Esophagus (tissue), 2 donors: ENCODE data around the gene KMT5B. TPM values are rescaled to one million over a fixed set of nuclear protein-coding genes. Genes with fewer than 3 reads are reported as not detected.

ENCODE experiments used
- H3K27ac ChIP-seq, 2 donors: one replicate each; pipeline ENCODE4 v1.5.1; 2013; ENCODE audit warnings: low read depth in 2 of 2, mild to moderate bottlenecking in 2 of 2, inconsistent platforms in 1 of 2, low read length in 1 of 2, moderate library complexity in 1 of 2
- H3K27me3 ChIP-seq, 2 donors: one replicate each; pipeline ENCODE4 v1.6.1; 2013; ENCODE audit warnings: low read length in 2 of 2, control low read depth in 1 of 2, mild to moderate bottlenecking in 1 of 2; ENCODE audit not compliant: insufficient read depth in 2 of 2, control insufficient read depth in 1 of 2
- H3K36me3 ChIP-seq, 2 donors: one replicate each; pipeline ENCODE4 v1.6.1; 2013; ENCODE audit warnings: low read length in 1 of 2; ENCODE audit not compliant: control insufficient read depth in 2 of 2, insufficient read depth in 2 of 2
- H3K4me1 ChIP-seq, 2 donors: one replicate each; pipeline ENCODE4 v1.6.1; 2013; ENCODE audit warnings: low read length in 1 of 2; ENCODE audit not compliant: control insufficient read depth in 2 of 2, insufficient read depth in 2 of 2
- H3K4me3 ChIP-seq, 2 donors: one replicate each; pipeline ENCODE4 v1.5.1; 2013; ENCODE audit warnings: low read length in 2 of 2, mild to moderate bottlenecking in 2 of 2, low read depth in 1 of 2, moderate library complexity in 1 of 2
- H3K9me3 ChIP-seq, 2 donors: one replicate each; pipeline ENCODE4 v1.6.1; 2013; ENCODE audit warnings: mild to moderate bottlenecking in 2 of 2, low read depth in 1 of 2, low read length in 1 of 2, moderate library complexity in 1 of 2; ENCODE audit not compliant: control insufficient read depth in 2 of 2, insufficient read depth in 1 of 2
- WGBS, 2 donors: extraction: QIAGEN DNeasy Blood & Tissue Kit; methylation state at CpG; one replicate each; pipeline ENCODE4 v1.1.7; 2013; 5-methylcytosine and 5-hydroxymethylcytosine counted together
- polyA plus RNA-seq, 2 donors: library from polyadenylated mRNA; stranded (reverse); fragments of 200-250 nt; gene quantifications; one replicate each; pipeline ENCODE4 v1.2.3, GENCODE V29; 2013
- donor health status: healthy with polysubstance abuse.
- donor health status: Bipolar disorder and iron deficiency.

Gene KMT5B
- polyA plus RNA-seq = 10 to 100 TPM; 12.7 to 16.8 TPM

GRCh38 chr11:68213135-68213515 lies at the start of gene KMT5B:
Gene KMT5B (minus strand): TSS chr11:68213296. CDS start chr11:68190076, 23,220 bp downstream.
- H3K27me3 ChIP-seq = no peaks in the 10 kb centered on the region
- peaks cover 13 to 22% of the 10 kb centered on the region in 2 donors for H3K4me1 ChIP-seq
- H3K9me3 ChIP-seq = no peaks in the 10 kb centered on the region
- H3K4me3 ChIP-seq = peak within 1 kb of the TSS; percentile 84 to 92
- H3K27ac ChIP-seq = peak within 1 kb of the TSS; percentile 98 to 99
- 1% methylated on average over 40 to 60 of the region's 60 CpGs for WGBS, 2 donors
- no peaks in the 10 kb centered on the region for H3K36me3 ChIP-seq

GRCh38 chr11:68262544-68262827 lies 49.4 kb upstream of the KMT5B start:
- Histone ChIP-seq H3K9me3 (no peaks in the 10 kb centered on the region), H3K36me3 (peaks cover 18 to 35% of the 10 kb centered on the region in 2 donors)
- WGBS, 2 donors = 93 to 95% methylated on average over 8 of the region's 8 CpGs

GRCh38 chr11:68261749-68262543 lies 48.9 kb upstream of the KMT5B start:
- Histone ChIP-seq H3K9me3 (no peaks in the 10 kb centered on the region), H3K27me3 (no peaks in the 10 kb centered on the region), H3K4me3 (no peak overlapping the region), H3K36me3 (peaks cover 18 to 30% of the 10 kb centered on the region in 2 donors), H3K27ac (no peak overlapping the region), H3K4me1 (peaks cover 3 to 4% of the 10 kb centered on the region in 2 donors)
- 90 to 92% methylated on average over 24 of the region's 24 CpGs for WGBS, 2 donors

More at GRCh38 chr11:68262544-68262827, 49.4 kb upstream of the KMT5B start:
- no peak overlapping the region for H3K27ac ChIP-seq
- H3K27me3 ChIP-seq = no peaks in the 10 kb centered on the region
- peaks cover 3 to 4% of the 10 kb centered on the region in 2 donors for H3K4me1 ChIP-seq
- no peak overlapping the region for H3K4me3 ChIP-seq

GRCh38 chr11:68261006-68261405 lies 47.9 kb upstream of the KMT5B start:
- Histone ChIP-seq H3K4me3 (no peak overlapping the region), H3K4me1 (peaks cover 3 to 4% of the 10 kb centered on the region in 2 donors), H3K27ac (no peak overlapping the region), H3K9me3 (no peaks in the 10 kb centered on the region), H3K36me3 (peaks cover 13 to 28% of the 10 kb centered on the region in 2 donors), H3K27me3 (no peaks in the 10 kb centered on the region)
- WGBS, 2 donors = 83 to 85% methylated on average over 15 of the region's 15 CpGs

GRCh38 chr11:68260484-68260883 lies 47.4 kb upstream of the KMT5B start:
- Histone ChIP-seq H3K4me1 (peaks cover 3 to 4% of the 10 kb centered on the region in 2 donors), H3K27me3 (no peaks in the 10 kb centered on the region), H3K36me3 (peaks cover 13 to 25% of the 10 kb centered on the region in 2 donors), H3K9me3 (no peaks in the 10 kb centered on the region), H3K27ac (no peak overlapping the region), H3K4me3 (no peak overlapping the region)
- 94% methylated on average over 6 of the region's 6 CpGs for WGBS, 2 donors

- Histone ChIP-seq H3K27ac (no peak overlapping the region), H3K36me3 (peaks cover 9 to 22% of the 10 kb centered on the region in 2 donors)
- 86 to 88% methylated on average over 15 of the region's 15 CpGs for WGBS, 2 donors
These were observed 46.2 kb upstream of the KMT5B start for GRCh38 chr11:68259122-68259959.

GRCh38 chr11:68258363-68258765 lies 45.3 kb upstream of the KMT5B start:
- H3K36me3 ChIP-seq = peaks cover 2 to 13% of the 10 kb centered on the region in 2 donors
- no peak overlapping the region for H3K4me3 ChIP-seq
- no peaks in the 10 kb centered on the region for H3K9me3 ChIP-seq
- H3K4me1 ChIP-seq = peaks cover 0 to 4% of the 10 kb centered on the region in 2 donors
- no peak overlapping the region for H3K27ac ChIP-seq
- H3K27me3 ChIP-seq = no peaks in the 10 kb centered on the region
- 85 to 88% methylated on average over 13 of the region's 13 CpGs for WGBS, 2 donors

More at GRCh38 chr11:68259122-68259959, 46.2 kb upstream of the KMT5B start:
- peaks cover 0 to 4% of the 10 kb centered on the region in 2 donors for H3K4me1 ChIP-seq
- H3K27me3 ChIP-seq = no peaks in the 10 kb centered on the region
- H3K9me3 ChIP-seq = no peaks in the 10 kb centered on the region
- no peak overlapping the region for H3K4me3 ChIP-seq

GRCh38 chr11:68257477-68258362 lies 44.6 kb upstream of the KMT5B start:
- H3K27ac ChIP-seq = no peak overlapping the region
- peaks cover 0 to 13% of the 10 kb centered on the region in 2 donors for H3K36me3 ChIP-seq
- no peaks in the 10 kb centered on the region for H3K27me3 ChIP-seq
- H3K4me1 ChIP-seq = peaks cover 0 to 4% of the 10 kb centered on the region in 2 donors
- H3K4me3 ChIP-seq = peak overlapping the region in 1 of 2 donors; percentile 9
- no peaks in the 10 kb centered on the region for H3K9me3 ChIP-seq
- 37% methylated on average over 22 of the region's 22 CpGs for whole genome bisulfite sequencing, 2 donors

- no peak overlapping the region for H3K27ac ChIP-seq
- no peaks in the 10 kb centered on the region for H3K27me3 ChIP-seq
- peaks cover 0 to 2% of the 10 kb centered on the region in 2 donors for H3K36me3 ChIP-seq
- no peak overlapping the region for H3K4me3 ChIP-seq
- 65 to 68% methylated on average over 9 of the region's 9 CpGs for WGBS, 2 donors
- H3K9me3 ChIP-seq = no peaks in the 10 kb centered on the region
- peaks cover 0 to 4% of the 10 kb centered on the region in 2 donors for H3K4me1 ChIP-seq
These were observed 43.2 kb upstream of the KMT5B start for GRCh38 chr11:68256331-68256741.
